Measurements from ENCODE around the gene PANK4.
A peak's percentile ranks its signal among the peaks of the same experiment; 100 is the strongest.

PANK4 gene

DNA sequence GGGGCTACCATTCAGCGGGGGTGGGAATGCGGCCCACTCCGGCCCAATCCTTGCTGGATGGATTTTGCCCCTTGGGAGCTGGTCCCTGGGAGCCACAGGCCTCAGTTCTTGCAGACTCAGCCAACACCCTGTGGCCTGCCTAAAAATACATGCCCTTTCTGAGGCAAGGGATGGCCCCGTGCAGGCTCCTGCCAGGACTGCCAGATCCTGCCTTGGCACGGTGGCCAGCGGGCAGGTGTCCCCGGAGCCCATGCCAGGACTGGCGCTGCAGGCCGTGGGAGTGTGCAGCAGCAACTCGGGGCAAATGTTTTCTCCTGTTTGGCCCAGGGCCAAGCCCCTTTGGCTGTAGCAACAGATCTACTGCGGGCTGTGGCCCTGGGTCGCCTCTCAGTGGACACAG lies 1.6 kb upstream of the PANK4 start:
- DNase-seq = no peak

DNA sequence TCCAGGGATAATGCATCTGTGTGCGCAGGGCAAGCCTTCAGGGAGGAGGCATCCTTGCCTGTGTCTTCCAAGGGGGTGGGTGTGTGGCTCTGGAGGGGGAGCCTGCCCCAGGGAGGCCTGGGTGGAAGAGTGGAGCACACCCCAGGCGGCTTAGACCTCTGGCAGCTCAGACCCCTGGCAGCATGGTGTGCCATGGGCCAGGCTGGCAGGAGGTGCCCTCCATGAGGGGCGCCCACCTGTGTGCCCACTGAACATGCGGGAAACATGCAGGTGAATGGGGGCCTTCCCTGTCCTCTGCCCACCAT lies 1.1 kb upstream of the PANK4 start:
- DNase-seq = no peak

DNA sequence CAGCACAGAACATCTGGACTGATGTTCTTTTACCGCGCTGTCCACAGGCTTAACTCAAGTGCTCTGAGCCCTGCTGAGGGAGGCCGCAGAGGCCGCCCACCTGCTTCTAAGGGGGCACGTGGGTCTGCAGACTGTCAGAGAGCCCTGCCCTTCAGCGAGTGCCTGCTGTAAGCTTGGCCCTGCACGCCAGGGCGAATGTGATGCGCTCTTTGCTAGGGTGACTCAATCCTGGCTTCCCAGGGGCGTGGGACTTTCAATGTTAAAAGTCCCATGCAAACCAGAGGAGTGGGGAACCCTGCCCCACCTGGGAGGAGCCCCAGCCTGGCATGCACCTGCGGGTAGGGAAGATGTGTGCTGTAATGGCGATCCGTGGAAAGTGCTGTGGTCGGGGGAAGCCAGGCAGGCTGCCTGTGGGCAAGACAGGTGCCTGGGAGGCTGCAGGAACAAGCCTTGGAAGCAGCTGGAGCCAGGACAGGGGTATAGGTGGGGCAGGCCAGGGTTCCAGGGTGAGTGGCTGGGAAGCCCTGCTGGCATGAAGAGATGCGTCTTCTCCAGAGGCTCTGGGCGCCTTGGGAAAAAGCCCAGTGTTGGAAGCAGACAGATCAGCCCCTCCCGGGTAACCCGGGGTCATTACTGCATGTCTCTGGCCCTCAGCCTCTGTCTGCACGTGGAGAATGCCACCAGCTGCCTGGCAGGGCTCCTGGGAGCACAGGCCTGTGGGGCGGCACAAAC lies 594 bp upstream of the PANK4 start:
- DNase-seq = peak in 2 of 4 experiments; percentile 36 to 45

DNA sequence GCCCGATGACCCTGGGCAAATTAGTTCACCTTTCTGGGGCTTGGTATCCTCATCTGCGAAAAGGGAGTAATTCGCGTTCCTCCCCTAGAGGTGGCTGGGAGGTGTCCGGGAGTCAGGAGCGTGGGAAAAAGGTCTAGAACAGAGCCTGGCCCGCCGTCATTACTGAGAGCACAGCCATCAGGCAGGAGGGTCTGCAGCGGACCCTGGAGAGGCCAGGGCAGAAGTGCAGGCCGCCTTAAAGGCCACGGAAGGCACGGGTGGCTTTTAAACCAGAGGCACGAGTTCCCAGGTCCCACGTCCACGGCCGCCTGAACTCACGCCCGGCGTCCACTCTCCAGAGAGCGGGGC lies 850 bp downstream of the PANK4 start:
- DNase-seq = no peak

DNA sequence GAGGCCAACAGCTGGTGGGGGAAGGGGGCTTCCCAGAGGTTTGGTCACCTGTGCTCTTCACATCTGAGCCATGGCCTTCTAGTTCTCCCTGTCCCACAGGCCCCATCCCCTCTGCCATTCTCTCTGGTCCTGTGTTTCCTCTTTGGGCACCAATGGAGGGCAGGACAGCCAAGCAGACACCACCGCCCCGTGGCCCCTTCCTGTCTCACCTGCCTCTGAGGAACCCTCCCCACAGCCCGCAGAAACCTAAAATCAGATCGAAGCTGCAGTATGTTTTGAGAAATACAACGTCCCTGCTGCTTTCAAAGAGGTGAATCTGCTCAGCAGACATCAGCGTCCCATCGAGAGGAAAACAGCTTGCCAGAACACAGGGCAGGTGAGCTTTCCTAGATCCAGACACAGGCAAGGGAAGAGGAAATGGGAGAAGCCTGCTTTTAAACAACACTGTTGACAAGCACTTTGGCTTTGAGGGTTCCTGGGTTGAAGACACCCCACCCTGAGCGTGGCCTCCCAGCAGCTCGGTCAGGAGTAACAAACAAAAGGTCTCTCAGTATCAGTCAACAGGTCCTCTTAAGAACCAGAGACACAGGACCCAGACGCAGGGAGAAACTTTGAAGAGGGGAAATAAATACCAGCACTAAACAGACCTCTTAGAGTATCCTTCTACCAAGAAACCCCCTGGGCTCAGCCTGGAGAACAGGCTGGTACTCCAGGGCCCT lies 2.3 kb downstream of the PANK4 start:
- peak in 1 of 4 experiments; percentile 35 for DNase-seq

DNA sequence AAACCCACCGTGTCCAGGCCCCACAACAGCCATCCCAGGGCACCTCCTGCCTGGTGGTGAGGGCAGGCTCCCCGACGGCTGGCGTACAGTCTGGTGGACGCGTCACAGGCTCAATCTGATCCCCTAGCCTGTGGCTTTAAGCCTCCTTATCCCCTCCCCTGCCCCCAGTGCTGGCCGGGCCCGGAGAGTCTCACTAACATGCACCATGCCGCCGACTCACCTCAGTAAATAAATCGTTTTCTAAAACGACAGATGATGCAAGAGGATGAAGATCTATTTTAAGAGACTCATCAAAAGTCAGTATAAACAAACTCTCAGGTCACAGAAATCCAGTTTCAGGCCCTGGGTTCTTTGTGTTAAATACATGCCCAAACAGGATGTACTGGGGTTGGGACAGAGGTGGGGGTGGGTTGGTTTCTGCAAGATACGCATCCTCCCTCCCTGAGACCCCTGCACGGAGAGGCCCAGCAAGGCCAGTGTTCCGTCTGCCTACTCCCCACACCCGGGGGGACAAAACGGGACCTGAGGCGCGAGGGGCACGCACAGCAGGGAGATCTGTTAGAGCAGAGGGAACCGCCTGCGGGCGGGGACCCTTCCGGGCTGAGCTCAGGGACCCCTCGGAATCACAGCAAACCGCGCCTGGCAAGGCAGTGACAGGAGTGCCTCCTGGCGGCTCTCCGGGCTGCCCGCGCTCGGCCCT lies 3.1 kb downstream of the PANK4 start:
- no peak for DNase-seq

DNA sequence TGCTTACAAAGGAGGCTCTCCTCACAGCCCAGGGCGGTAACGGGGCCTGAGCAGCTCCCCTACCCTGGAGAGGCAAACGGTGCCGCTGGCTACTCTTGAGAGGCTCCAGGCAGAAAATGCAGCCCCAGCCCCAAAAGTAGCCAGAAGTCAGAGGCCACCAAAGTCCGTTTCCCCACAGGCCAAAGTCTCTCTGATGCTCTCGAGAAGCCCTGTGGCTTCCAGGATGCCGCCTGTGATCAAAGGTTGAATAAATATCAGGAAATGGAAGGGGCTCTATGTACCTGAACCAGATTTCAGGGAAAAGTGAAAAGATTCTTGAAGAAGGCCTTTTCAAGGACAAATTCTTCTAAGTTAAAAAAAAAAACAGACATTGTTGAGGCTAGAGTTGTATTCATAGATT lies 4.2 kb downstream of the PANK4 start:
- no peak for DNase-seq

DNA sequence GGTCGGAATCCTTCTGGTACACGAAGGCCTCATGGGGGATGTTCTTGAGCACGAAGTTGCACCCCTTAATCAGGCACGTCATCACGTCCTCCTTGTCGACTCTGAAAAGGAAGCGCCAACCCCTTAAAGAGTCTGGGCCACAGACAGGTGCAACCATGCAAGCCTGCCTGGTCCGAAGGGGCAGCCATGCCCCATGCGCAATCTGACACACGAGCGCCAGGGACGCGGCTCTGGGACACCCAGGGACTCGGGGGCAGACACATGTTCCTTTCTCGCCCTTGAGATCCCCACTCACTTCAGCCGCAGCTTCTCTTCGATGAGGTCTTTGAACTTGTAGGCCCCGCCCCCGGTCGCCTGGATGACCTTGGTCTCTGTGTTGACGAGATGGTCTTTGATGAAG lies 5.6 kb downstream of the PANK4 start:
- DNase-seq = no peak

DNA sequence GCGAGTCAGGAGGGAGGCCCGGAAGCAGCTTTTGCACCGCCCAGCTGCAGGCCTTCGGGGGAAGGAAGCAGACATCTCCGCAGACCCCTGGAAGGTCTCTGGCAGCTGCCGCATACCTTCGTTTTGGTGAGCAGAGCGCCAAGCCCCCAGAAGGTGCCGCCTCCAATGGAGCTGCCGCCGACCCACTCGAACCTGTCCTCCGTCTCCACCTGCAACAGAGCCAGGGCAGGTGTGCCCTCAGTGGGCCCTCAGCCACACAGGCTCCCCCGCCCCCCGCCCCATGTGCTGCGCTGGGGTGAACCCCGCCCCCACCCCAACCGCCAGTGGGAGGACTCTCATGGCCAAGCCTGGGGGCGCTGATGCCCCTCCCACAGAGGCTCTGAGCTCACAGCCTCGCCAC lies 6.2 kb downstream of the PANK4 start:
- no peak for DNase-seq

DNA sequence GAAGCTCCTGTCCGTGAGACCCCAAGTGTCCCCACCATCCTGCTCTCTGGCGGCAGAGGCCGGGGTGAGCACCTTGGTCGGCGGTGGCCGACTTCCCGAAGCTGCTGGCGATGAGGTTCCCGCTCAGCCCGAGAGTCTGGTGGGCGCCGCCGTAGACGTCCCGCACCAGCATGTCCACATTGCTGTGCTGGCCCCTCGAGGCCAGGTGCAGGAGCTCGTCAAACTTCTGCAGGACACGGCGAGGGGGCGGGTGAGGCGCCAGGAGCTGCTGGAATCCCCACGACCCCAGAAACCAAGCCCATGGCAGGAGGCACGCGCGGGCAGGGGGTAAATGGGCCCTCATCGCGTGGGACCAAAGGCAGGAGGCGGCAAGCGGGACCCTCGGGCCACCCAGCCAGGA lies 6.7 kb downstream of the PANK4 start:
- DNase-seq = no peak

DNA sequence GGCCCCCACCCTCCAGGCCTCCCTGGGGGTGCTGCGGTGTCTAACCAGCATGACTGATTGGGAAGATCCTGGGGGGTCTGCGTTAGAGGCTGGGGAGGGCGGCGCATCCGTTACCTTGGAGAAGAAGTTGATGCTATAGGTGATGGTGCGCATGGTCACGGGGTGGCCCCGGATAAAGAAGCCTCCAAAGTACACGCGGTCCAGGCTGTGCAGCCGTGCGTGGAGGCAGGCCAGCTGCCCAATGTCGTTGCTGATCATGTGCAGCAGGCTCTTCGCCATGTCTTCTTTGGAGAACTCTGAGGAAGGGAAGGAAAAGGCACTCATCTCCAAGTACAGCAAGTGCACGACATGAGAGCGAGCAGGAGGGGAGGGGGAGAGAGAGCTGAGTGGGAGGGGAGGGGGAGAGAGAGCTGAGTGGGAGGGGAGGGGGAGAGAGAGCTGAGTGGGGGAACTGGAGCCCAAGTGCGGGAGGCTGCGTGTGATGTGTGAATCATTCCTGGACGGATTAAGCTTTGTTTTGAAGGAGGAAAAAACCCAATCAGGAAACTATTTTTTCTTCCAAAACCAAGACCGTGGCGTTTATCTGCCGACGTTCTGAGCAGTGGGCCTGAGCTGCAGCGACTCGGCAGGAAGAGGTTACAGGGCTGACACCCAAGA lies 7.2 kb downstream of the PANK4 start:
- DNase-seq = no peak

DNA sequence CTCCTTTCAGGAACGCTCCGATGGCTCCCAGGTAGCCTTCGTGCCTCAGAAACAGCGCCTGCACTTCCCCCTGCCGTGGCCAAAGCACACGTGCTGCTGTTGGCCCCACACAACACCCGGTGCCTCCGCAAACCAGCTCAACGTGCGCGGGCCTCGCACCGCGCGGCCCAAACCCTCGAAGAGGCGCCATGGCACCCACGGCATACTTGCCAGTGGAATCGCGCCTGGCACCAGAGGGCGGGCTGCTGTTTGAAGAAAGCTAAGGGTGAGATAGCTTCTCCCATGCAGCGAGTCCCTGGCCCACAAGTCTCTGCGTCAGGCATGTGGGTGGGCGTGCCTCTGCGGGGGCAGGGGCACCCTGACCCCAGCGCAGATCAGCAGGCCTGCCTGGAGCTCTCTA lies 7.9 kb downstream of the PANK4 start:
- no peak for DNase-seq

DNA sequence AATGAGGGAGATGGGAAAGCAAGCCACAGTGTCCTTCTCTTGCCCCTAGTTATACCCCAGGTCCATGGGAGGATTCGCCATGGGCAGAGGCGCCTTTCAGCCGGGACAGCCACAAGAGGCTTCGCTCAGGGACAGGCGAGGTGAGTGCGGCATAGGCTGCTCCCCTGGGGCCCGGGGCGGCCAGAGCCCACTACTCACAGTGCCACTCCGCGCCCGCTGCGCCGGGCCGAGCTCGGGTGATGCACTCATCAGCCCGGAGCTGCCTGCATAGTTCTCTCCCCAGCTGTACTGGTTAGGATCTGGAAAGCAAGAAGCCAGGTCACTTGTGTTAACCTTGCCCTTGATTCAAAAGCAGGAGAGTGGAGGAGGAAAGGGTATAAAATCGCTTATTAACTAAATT lies 8.4 kb downstream of the PANK4 start:
- DNase-seq = no peak

DNA sequence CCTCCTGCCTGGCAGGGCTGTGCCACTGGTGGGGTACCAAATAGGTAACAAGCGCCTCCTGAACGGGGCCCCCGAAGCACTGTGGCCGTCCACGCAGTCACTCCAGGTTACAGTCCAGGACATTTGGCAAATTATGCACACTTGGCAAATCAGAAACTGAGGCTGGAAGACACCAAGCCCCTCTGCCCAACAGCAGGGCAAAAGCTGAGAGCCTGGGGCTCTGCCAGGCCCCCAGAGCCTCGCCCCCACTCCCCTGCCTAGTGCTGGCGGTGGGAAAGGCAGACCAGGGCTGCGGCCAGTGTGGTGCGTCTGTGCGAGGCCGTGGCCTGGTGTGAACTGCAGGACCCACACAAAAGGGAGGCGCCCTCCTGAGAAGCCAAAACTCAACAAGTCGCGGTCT lies 9.4 kb downstream of the PANK4 start:
- DNase-seq = no peak

DNA sequence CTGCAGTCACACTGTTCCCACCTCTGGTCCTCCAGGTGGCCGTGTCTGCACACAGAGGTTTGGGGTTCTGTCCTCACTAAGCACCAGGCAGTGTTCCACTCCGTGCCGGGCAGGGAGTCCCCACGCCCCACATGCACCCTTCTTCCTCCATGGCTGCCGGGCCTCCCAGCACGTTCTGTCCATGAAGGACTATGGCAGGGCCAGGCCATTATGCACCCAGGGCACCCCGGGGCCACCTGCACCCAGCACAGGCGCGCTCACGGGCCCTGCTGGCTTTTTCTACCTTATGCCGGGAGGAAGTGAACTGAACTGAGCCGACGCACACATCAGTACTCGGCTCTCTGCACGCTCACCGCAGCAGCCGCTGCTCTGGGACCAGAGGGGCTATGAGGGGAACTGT lies 10.3 kb downstream of the PANK4 start:
- DNase-seq = no peak

DNA sequence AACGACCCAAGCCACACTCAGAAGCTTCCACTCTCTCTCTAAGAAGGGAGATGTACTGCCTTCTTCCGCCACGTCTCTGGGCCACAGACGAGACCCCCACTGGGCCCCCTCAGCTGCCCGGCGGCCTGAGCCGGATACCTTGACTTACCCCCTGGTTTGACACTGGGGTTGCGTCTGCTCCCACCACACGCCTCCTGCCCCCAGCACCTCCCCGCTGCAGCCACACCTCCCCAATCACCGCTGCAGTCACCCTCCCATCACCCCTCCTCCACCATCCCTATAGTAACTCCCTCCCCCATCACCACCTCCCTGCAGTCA lies 10.7 kb downstream of the PANK4 start:
- no peak for DNase-seq

DNA sequence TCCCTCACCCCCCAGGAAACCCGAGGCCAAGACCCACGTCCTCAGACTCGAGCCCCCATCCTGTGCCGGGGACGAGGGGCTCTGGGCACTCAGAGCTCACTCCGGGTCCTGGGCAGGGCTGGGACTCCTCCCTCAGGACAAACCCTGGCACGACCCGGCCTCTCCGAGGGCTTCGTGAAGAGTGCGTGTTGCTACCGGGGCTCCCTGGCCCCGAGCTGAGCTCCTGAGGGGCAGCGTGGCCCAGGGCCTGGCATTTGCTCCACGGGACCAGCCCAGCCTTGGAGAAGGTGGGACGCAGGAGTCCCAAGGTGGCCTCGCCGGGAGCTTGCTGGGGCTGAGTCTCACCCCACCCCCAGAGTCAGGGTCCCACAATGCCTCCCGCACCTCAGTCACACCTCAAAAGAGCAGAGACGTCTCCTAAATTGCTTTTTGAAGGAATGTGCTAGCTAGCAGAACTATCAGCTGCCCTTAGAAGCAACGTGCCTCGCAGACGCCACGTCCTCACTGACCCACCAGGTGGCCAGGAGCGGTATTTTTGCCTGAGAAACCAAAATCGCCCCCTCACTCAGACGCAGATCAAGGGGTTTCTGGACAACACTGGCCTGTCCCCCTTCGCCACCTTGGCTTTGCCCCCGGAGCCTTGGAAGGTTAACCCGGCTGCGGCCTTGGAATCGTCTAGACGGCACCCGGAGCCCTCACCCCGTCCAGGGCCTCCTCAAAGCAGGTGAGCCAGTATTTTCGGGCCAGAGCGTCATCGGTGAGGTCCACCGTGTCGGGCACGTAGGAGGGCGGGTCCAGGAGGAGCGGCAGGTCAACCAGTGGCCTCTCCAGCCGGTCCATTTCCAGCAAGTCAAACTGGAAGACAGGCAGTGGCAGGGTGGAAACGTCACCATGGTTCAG lies 11.3 kb downstream of the PANK4 start:
- DNase-seq = no peak

DNA sequence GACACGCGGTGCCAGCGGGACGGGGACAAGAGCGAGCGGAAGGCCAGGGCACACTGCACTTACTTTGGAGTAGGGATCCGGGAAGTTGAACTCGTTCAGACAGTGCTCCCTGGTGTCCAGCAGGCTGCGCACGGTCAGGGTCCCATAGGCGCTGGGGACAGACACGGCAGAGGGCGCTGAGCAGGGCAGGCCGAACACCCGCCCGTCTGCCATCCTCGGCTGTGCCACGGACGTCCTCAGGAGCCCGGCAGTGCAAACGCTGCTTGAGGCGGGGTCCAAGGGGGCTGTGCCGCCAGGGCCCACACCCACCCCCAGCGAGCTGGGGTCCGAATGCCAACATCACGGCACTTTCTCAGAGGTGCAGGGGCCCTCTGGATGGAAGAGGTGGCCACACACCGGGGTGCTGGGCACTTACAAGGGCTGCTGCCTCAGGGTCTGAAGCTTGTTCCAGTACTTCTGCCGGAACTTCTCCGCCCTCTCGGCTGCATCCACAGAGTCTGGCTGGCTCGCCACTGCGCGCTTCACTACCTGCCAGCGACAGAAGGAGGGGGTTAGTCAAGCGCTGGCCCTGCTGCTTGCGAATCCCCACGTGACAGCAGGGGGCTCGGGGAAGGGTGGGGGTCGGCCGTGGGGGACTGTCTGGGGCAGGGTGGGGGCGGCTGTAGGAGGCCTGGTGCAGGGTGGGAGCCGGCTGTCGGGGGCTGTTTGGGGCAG lies 12.3 kb downstream of the PANK4 start:
- no peak for DNase-seq

DNA sequence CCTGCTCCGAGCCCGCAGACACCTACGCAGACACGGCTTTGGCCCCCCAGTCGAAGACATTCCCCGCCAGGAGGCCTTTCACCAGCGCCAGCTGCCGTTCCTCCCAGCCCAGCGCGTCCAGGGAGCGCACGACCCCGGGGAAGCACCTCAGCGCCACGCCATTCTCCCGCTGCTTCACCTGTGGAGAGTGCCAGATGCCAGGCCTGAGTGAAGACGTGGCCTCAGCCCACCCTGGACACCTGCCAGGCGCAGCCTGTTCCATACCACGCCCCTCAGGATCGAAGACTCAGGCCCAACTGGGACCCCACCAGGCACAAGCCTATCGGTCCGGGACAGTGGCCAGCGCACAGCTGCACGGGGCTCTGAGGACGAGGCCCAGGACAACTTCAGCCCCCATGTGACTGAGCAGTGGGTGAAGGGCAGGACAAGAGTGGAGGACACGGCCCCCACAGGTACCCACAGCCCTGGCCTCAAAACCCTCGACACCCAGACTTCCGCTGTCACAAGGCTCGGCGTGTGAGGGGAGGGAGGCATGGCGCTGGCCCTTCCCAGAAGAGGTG lies 13.5 kb downstream of the PANK4 start:
- no peak for DNase-seq

DNA sequence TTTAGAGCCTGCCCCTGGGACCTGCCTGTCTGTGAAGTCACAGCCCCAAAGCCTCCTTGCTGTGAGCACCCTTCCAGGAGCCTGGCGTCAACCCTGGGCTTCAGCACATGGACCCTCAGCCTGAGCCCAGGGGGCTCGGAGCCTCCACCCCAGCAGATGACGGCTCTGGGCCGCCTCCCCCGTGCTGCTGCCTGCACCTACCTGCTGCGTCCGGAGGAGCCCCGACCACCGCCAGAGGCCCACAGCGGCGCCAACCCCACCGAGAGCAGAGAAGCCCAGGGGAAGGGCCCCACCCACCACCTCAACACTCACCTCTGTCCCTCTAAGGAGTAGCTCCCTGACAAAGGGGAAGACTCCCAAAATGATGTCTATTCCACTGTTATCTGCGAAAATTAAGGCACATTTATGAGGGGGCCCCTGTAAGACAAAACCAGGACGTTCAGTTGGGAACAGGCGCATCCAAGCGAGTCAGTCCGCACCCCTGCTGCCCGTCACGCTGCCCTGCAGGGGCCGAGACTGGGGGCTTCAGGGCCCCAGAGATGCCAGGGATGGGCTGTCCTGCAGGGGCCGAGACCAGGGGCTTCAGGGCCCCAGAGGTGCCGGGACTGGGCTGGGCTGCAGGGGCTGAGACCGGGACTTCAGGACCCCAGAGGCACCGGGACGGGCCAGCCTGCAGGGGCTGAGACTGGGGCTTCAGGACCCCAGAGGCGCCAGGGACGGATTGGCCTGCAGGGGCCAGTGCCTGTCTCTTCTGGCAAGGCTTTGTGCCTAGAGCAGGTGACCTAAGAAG lies 15.8 kb downstream of the PANK4 start:
- no peak for DNase-seq

DNA sequence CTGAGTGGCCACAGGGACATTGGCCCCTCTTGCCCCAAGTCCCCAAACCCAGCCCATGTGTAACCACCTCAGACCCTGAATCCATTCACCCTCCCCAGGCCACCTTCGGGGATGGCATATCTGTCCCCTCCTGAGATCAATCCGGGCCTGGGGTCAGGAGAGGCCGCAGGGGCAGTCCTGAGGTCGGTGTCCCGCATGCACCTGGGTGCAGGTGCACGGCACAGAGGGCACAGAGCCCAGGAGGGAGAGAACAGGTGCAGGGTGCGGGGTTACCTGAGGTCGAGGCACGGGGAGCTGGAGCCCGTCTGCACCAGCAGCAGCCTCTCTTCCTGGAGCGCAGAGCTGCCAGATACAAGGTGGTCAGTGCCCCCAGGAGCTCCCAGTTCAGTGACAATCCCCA lies 16.8 kb downstream of the PANK4 start:
- DNase-seq = no peak
